Measurements from ENCODE around the gene GSE1.

DNA sequence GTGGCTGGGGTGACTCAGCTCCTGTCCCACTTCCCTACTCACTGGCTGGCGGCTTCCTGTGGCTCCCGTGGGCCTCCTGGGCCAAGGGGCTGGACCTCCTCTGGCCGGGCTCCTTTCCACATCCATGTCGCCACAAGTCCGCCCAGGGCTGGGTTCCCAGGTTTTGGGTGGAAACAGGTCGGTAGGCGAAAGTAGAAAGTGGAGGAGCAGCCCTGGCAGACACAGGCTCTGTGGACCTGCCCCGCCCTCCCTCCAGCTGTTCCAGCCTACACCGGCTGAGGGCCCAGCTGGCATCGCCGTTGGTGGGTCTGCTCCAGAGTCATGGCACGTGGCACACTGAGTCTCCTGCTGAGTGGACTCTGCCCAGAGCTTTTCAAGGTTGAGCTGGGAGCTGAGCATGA is 28.7 kb downstream of the GSE1 start:
- TF ChIP-seq, protein P1, sequence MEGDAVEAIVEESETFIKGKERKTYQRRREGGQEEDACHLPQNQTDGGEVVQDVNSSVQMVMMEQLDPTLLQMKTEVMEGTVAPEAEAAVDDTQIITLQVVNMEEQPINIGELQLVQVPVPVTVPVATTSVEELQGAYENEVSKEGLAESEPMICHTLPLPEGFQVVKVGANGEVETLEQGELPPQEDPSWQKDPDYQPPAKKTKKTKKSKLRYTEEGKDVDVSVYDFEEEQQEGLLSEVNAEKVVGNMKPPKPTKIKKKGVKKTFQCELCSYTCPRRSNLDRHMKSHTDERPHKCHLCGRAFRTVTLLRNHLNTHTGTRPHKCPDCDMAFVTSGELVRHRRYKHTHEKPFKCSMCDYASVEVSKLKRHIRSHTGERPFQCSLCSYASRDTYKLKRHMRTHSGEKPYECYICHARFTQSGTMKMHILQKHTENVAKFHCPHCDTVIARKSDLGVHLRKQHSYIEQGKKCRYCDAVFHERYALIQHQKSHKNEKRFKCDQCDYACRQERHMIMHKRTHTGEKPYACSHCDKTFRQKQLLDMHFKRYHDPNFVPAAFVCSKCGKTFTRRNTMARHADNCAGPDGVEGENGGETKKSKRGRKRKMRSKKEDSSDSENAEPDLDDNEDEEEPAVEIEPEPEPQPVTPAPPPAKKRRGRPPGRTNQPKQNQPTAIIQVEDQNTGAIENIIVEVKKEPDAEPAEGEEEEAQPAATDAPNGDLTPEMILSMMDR (IDR thresholded peaks at IDR 0.05): no peak
- TF ChIP-seq EP300 (IDR thresholded peaks at IDR 0.05; ENCODE audit: low read depth) (no peak), POLR2AphosphoS5 (IDR thresholded peaks at IDR 0.05) (peak; percentile 20 to 65 (median 31))
